ENCODE data around the gene UBL7.

UBL7 gene

DNA sequence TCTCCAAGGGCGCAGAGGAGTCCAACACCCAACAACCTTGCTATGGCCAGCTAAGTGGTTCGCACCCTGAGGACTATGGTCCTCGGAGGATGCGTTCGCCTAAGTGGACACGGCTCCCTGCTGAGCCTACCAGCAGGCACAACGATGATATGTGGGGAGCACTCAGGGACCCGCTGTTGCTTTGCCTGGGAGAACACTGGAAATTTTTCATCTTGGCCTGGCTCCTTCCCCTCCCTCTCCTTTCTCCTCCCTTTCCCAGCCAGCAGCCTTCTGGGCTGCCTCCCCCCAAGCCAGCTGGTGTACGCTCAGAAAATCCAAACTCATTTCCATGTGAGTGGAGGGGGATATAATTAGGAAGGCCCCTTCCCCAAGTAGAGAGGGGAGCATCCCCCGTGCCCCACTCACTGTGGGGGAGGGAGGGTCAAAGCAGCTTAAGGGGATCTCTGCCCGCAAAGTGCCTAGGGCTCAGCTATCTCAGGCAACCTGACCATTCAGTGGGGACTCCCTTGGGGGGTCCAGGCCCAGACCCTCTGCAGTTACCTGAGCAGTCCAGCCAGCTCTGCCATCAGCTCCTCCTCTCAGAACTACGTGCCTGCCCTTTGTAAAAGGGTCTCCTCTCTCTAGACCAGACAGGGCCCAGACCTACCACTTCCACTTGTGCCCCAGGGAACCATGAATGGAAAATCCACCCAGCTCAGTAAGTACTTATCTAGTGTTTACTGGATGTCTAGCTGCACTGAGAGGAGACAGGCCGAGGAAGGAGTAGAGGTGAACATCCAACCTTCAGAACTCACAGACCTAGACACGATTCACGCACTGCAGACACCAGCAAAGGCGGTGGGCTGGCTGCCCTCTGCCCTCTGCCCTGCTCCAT lies 26.5 kb downstream of the UBL7 start:
- TF ChIP-seq, protein P1, sequence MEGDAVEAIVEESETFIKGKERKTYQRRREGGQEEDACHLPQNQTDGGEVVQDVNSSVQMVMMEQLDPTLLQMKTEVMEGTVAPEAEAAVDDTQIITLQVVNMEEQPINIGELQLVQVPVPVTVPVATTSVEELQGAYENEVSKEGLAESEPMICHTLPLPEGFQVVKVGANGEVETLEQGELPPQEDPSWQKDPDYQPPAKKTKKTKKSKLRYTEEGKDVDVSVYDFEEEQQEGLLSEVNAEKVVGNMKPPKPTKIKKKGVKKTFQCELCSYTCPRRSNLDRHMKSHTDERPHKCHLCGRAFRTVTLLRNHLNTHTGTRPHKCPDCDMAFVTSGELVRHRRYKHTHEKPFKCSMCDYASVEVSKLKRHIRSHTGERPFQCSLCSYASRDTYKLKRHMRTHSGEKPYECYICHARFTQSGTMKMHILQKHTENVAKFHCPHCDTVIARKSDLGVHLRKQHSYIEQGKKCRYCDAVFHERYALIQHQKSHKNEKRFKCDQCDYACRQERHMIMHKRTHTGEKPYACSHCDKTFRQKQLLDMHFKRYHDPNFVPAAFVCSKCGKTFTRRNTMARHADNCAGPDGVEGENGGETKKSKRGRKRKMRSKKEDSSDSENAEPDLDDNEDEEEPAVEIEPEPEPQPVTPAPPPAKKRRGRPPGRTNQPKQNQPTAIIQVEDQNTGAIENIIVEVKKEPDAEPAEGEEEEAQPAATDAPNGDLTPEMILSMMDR (IDR thresholded peaks at IDR 0.05), result no peak
- Histone ChIP-seq H2AFZ (peak overlapping the region; percentile 52), H3K4me3 (ENCODE audit: low read depth, low read length) (peak overlapping the region; percentile 49), H3K27ac (peak overlapping the region; percentile 89), H3K27me3 (ENCODE audit: control insufficient read depth, insufficient read depth, low read length) (no peaks in the 10 kb centered on the region), H3K9ac (no peak overlapping the region), H3K79me2 (peaks cover 3% of the 10 kb centered on the region), H3K9me3 (ENCODE audit: control insufficient read depth, low read length) (no peaks in the 10 kb centered on the region), H3K4me1 (peaks cover 14% of the 10 kb centered on the region), H3K36me3 (ENCODE audit: control insufficient read depth, insufficient read depth, low read length) (no peaks in the 10 kb centered on the region), H3K4me2 (ENCODE audit: low read length) (peak overlapping the region; percentile 87)

DNA sequence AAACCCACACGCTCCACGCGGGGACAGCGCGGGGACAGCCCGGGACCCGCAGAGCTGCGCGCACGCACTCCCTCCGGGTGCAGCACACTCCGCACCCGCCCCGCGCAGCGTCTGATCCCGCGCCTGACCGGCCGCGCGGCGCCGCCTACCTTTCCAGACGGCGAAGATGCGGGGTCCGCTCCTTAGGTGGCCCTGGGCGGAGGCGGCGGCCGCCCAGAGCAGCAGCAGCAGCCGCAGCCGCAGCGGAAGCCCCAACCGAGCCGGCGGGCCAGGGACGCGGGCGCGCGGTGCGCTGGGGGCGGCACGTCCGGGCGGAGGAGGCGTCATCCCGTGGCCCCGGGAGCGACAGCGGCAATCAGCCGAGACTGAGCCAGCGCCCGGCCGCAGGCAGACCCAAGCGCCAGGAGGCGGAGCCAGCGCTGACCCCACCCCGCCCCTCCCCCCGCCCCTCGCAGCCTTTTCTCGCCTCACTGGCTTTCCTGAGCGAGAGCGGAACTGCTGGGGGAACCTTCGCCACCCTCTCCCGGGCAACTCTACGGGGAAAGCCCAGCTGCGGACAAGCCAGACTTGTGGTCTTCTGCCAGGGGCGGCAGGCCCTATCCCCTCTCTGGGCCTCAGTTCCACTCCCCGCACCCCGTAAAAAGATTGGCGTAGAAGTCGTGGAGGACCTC lies 27.2 kb downstream of the UBL7 start, which contains the start of gene SEMA7A:
SEMA7A (minus strand) TSS at position 367 of the 671 bp plus-strand sequence; CDS start at position 327, 40 bp downstream.
- peak within 1 kb of the TSS; percentile 46 for H3K9ac ChIP-seq
- peak within 1 kb of the TSS; percentile 68 for H2AFZ ChIP-seq
- H3K9me3 ChIP-seq (ENCODE audit: control insufficient read depth, low read length), result no peaks in the 10 kb centered on the region
- TF ChIP-seq, protein P1 (IDR thresholded peaks at IDR 0.05), result no peak
- H3K27ac ChIP-seq, result peak within 1 kb of the TSS; percentile 89
- H3K27me3 ChIP-seq (ENCODE audit: control insufficient read depth, insufficient read depth, low read length), result no peaks in the 10 kb centered on the region
- peaks cover 3% of the 10 kb centered on the region for H3K79me2 ChIP-seq
- peak within 1 kb of the TSS; percentile 87 for H3K4me2 ChIP-seq (ENCODE audit: low read length)
- peak within 1 kb of the TSS; percentile 49 for H3K4me3 ChIP-seq (ENCODE audit: low read depth, low read length)
- H3K4me1 ChIP-seq, result peaks cover 21% of the 10 kb centered on the region
- H3K36me3 ChIP-seq (ENCODE audit: control insufficient read depth, insufficient read depth, low read length), result no peaks in the 10 kb centered on the region

DNA sequence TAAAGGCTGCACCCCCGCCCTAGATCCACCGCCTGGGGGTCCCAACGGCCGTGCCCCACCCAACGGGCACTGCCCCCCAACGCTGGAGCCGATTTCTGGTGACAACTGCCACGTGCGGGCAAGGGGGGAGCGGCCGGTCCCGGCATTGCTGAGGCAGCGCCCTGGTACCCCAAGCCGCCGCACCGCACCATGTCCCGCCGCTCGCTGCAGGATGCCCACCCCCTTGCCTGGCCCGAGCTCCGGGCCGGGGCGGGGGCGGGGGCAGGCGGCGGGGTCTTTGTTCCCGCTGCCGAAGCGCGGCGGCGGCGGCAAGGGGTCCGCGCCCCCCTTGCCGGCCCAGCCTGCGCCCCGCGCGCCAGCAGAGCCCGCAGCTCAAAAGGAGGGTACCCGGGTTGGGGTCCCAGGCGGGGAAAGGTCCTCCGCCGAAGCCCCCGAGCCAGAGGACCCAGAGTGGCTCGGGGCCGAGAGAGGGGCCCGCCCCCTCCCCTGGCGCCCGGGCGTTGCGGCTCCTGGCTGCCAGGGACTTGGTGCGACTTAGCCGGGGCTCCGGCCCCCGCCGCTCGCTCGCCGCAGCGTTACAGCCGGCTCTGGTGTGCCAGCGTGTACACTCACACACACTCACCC lies 27.9 kb downstream of the UBL7 start:
- Histone ChIP-seq H3K27me3 (ENCODE audit: control insufficient read depth, insufficient read depth, low read length) (no peaks in the 10 kb centered on the region), H3K4me1 (peaks cover 26% of the 10 kb centered on the region), H2AFZ (peak overlapping the region; percentile 68), H3K9me3 (ENCODE audit: control insufficient read depth, low read length) (no peaks in the 10 kb centered on the region), H3K79me2 (peaks cover 3% of the 10 kb centered on the region), H3K9ac (peak overlapping the region; percentile 46), H3K36me3 (ENCODE audit: control insufficient read depth, insufficient read depth, low read length) (no peaks in the 10 kb centered on the region), H3K4me2 (ENCODE audit: low read length) (peak overlapping the region; percentile 87), H3K27ac (peak overlapping the region; percentile 84), H3K4me3 (ENCODE audit: low read depth, low read length) (peak overlapping the region; percentile 49)
- TF ChIP-seq, protein P1 (IDR thresholded peaks at IDR 0.05), result no peak

DNA sequence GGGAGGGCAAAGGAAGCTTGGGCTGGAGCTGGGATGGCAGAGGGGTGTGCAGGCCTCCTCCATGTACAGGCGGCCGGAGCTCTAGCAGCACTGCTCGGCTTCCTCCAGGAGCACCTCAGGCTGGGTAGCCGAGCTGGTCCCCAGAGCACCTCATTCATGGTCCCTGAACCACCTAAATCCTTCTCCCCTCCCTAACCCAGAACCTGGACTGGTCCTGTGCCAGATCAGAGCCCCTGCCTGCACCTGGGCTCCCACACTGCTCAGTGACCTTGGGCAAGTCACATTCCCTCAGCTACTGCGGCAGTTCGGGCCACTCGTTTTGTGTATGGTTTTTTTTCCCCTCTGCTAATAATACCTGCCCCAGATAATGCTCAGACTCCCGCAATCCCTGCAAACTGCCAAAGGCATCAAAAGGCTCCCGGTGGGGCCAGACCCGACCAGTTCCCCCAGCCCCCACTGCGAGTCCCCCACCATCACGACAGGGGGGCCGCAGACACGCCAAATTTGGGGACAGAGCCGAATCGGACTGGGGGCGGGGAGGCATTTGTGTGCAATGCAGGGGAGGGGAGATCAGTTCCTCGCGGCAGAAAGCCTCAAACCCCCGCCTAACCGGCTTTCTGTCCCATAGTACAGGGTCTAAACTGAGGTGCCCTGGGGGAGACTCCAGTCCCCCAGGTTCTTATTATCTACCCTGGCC lies 28.5 kb downstream of the UBL7 start:
- Histone ChIP-seq H3K27me3 (ENCODE audit: control insufficient read depth, insufficient read depth, low read length) (no peaks in the 10 kb centered on the region), H3K4me2 (ENCODE audit: low read length) (no peak overlapping the region), H2AFZ (no peak overlapping the region), H3K27ac (peak overlapping the region; percentile 84), H3K4me3 (ENCODE audit: low read depth, low read length) (no peak overlapping the region), H3K9me3 (ENCODE audit: control insufficient read depth, low read length) (no peaks in the 10 kb centered on the region), H3K9ac (no peak overlapping the region), H3K4me1 (peaks cover 26% of the 10 kb centered on the region), H3K79me2 (peaks cover 3% of the 10 kb centered on the region), H3K36me3 (ENCODE audit: control insufficient read depth, insufficient read depth, low read length) (no peaks in the 10 kb centered on the region)
- TF ChIP-seq, protein P1 (IDR thresholded peaks at IDR 0.05), result no peak

All from parathyroid adenoma (tissue), 2 donors.